ENCODE measurements around the gene NUP214.

The NUP214 gene

DNA sequence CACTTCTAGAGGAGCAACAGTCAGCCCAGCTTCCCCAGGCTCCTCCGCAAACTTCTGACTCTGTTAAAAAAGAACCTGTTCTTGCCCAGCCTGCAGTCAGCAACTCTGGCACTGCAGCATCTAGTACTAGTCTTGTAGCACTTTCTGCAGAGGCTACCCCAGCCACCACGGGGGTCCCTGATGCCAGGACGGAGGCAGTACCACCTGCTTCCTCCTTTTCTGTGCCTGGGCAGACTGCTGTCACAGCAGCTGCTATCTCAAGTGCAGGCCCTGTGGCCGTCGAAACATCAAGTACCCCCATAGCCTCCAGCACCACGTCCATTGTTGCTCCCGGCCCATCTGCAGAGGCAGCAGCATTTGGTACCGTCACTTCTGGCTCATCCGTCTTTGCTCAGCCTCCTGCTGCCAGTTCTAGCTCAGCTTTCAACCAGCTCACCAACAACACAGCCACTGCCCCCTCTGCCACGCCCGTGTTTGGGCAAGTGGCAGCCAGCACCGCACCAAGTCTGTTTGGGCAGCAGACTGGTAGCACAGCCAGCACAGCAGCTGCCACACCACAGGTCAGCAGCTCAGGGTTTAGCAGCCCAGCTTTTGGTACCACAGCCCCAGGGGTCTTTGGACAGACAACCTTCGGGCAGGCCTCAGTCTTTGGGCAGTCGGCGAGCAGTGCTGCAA, 72.8 kb downstream of the NUP214 start:
- peaks cover 78% of the 10 kb centered on the region for H3K36me3 ChIP-seq (ENCODE audit: control insufficient read depth, low read length)
- H3K9me2 ChIP-seq (replicated peaks; ENCODE audit: control insufficient read depth, low read length), result no peaks in the 10 kb centered on the region
- no peaks in the 10 kb centered on the region for H3K79me2 ChIP-seq (ENCODE audit: control insufficient read depth, low read length)
- peaks cover 2% of the 10 kb centered on the region for H3K4me1 ChIP-seq (ENCODE audit: control insufficient read depth, low read length)
- no peak for TF ChIP-seq EZH2phosphoT487 (IDR thresholded peaks at IDR 0.05; ENCODE audit: borderline replicate concordance, low read length)
- TF ChIP-seq, protein P1, sequence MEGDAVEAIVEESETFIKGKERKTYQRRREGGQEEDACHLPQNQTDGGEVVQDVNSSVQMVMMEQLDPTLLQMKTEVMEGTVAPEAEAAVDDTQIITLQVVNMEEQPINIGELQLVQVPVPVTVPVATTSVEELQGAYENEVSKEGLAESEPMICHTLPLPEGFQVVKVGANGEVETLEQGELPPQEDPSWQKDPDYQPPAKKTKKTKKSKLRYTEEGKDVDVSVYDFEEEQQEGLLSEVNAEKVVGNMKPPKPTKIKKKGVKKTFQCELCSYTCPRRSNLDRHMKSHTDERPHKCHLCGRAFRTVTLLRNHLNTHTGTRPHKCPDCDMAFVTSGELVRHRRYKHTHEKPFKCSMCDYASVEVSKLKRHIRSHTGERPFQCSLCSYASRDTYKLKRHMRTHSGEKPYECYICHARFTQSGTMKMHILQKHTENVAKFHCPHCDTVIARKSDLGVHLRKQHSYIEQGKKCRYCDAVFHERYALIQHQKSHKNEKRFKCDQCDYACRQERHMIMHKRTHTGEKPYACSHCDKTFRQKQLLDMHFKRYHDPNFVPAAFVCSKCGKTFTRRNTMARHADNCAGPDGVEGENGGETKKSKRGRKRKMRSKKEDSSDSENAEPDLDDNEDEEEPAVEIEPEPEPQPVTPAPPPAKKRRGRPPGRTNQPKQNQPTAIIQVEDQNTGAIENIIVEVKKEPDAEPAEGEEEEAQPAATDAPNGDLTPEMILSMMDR (IDR thresholded peaks at IDR 0.05; ENCODE audit: low read depth, low read length, poor library complexity, severe bottlenecking), result no peak
- no peaks in the 10 kb centered on the region for H4K20me1 ChIP-seq (ENCODE audit: control insufficient read depth, insufficient read depth, low read depth, low read length)
- H3F3A ChIP-seq (ENCODE audit: control insufficient read depth, insufficient read depth), result no peaks in the 10 kb centered on the region
- H3K27me3 ChIP-seq (ENCODE audit: control insufficient read depth, low read length), result no peaks in the 10 kb centered on the region
- H3K4me3 ChIP-seq (ENCODE audit: low read length), result no peak overlapping the region
- no peak overlapping the region for H3K27ac ChIP-seq (ENCODE audit: low read depth, low read length)
- no peaks in the 10 kb centered on the region for H3K9me3 ChIP-seq (ENCODE audit: control insufficient read depth, insufficient read depth, low read length)
- no peak overlapping the region for H3K4me2 ChIP-seq (ENCODE audit: low read length)

DNA sequence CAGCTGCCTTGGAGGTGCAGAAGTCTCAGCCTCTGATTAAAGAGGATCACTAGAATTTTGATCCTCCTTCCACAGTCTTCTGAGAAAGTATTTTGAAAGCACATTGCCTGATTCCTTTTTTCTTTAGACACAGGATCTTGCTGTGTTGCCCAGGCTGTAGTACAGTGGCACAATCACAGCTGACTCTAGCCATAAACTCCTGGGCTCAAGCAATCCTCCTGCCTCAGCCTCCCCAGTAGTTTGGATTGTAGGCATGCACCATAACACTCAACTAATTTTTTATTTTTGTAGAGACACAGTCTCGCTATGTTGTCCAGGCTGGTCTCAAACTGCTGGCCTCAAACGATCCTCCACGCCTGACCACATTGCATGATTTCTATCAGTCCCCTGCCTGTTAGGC, 76.5 kb downstream of the NUP214 start:
- H4K20me1 ChIP-seq (ENCODE audit: control insufficient read depth, insufficient read depth, low read depth, low read length), result no peaks in the 10 kb centered on the region
- H3K4me3 ChIP-seq (ENCODE audit: low read length), result no peak overlapping the region
- peaks cover 86% of the 10 kb centered on the region for H3K36me3 ChIP-seq (ENCODE audit: control insufficient read depth, low read length)
- H3K4me1 ChIP-seq (ENCODE audit: control insufficient read depth, low read length), result peaks cover 6% of the 10 kb centered on the region
- no peaks in the 10 kb centered on the region for H3K27me3 ChIP-seq (ENCODE audit: control insufficient read depth, low read length)
- H3K27ac ChIP-seq (ENCODE audit: low read depth, low read length), result no peak overlapping the region
- H3K9me3 ChIP-seq (ENCODE audit: control insufficient read depth, insufficient read depth, low read length), result no peaks in the 10 kb centered on the region
- H3F3A ChIP-seq (ENCODE audit: control insufficient read depth, insufficient read depth), result no peaks in the 10 kb centered on the region
- H3K79me2 ChIP-seq (ENCODE audit: control insufficient read depth, low read length), result no peaks in the 10 kb centered on the region
- TF ChIP-seq, protein P1 (IDR thresholded peaks at IDR 0.05; ENCODE audit: low read depth, low read length, poor library complexity, severe bottlenecking), result no peak
- TF ChIP-seq EZH2phosphoT487 (IDR thresholded peaks at IDR 0.05; ENCODE audit: borderline replicate concordance, low read length), result no peak
- no peaks in the 10 kb centered on the region for H3K9me2 ChIP-seq (replicated peaks; ENCODE audit: control insufficient read depth, low read length)
- no peak overlapping the region for H3K4me2 ChIP-seq (ENCODE audit: low read length)

DNA sequence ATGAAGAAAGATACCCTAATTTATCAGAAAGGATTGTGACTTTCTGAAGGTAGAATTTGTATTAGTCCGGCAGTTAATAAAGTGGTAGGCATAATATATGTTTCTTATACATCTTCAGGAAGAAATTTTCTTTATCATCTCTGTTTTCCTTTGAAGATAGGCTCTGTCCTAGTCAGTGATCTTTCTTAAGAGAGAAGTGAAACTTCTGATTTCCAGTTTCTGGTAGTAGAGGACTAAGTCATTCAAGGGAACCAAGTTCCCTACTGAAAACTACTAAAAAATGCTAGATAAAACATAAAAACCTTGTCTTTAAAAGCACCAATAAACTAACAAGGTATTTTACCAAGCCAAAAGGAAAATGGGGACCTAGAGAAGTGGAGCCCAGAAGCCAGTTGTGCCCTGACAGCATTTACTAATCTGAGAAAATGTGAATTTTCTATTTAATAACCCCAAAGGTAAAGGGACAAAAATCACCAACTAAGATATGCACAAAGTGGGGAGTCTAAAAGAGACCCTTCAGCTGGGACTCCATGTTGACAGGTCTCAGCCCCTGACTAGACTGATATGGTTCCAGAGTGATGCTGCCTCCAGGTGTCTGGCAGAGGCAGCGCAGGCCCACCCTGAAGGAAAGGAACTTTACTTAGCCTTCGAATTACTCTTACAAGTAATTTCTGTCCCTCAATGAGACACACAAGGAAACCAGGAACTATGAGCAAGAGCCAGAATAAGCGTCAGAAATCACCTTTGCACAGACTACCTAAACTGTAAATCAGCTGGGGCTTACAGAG, 78.2 kb downstream of the NUP214 start:
- TF ChIP-seq, protein P1 (IDR thresholded peaks at IDR 0.05; ENCODE audit: low read depth, low read length, poor library complexity, severe bottlenecking), result no peak
- TF ChIP-seq EZH2phosphoT487 (IDR thresholded peaks at IDR 0.05; ENCODE audit: borderline replicate concordance, low read length), result no peak
- H4K20me1 ChIP-seq (ENCODE audit: control insufficient read depth, insufficient read depth, low read depth, low read length), result no peaks in the 10 kb centered on the region
- no peak overlapping the region for H3K27ac ChIP-seq (ENCODE audit: low read depth, low read length)
- no peaks in the 10 kb centered on the region for H3K27me3 ChIP-seq (ENCODE audit: control insufficient read depth, low read length)
- H3K79me2 ChIP-seq (ENCODE audit: control insufficient read depth, low read length), result no peaks in the 10 kb centered on the region
- no peaks in the 10 kb centered on the region for H3K9me3 ChIP-seq (ENCODE audit: control insufficient read depth, insufficient read depth, low read length)
- H3K36me3 ChIP-seq (ENCODE audit: control insufficient read depth, low read length), result peaks cover 82% of the 10 kb centered on the region
- peaks cover 6% of the 10 kb centered on the region for H3K4me1 ChIP-seq (ENCODE audit: control insufficient read depth, low read length)
- no peak overlapping the region for H3K4me3 ChIP-seq (ENCODE audit: low read length)
- H3K4me2 ChIP-seq (ENCODE audit: low read length), result no peak overlapping the region
- H3K9me2 ChIP-seq (replicated peaks; ENCODE audit: control insufficient read depth, low read length), result no peaks in the 10 kb centered on the region
- H3F3A ChIP-seq (ENCODE audit: control insufficient read depth, insufficient read depth), result no peaks in the 10 kb centered on the region
